Activated CD8-positive, alpha-beta memory T cell treated with anti-CD3 and anti-CD28 coated beads, Interleukin-2, amount 50 U/mL, for 1 hour (primary cell): ENCODE measurements around the gene KCNJ8.
"Not testable (repeated sequence)": the region's sequence is repeated elsewhere in the genome, so short reads cannot be mapped to it uniquely, and the experiment has no call there.

Source experiments
- DNase-seq: peaks from one replicate; pipeline ENCODE4 v3.0.0-alpha.2; 2020; ENCODE audit errors: extremely low read depth

KCNJ8 gene

GRCh38 chr12:21786041-21786531 lies 11.6 kb upstream of the KCNJ8 start:
- DNase-seq: no peak

- DNase-seq: not testable (repeated sequence)
Measured at GRCh38 chr12:21782723-21783122, 8.2 kb upstream of the KCNJ8 start.

- no peak for DNase-seq
Measured at GRCh38 chr12:21780786-21781185, 6.3 kb upstream of the KCNJ8 start.

- no peak for DNase-seq
Measured at GRCh38 chr12:21776175-21776574, 1.7 kb upstream of the KCNJ8 start.

GRCh38 chr12:21775133-21775820 lies 771 bp upstream of the KCNJ8 start:
- DNase-seq: no peak

- DNase-seq: no peak
Measured at GRCh38 chr12:21773806-21774205, 700 bp downstream of the KCNJ8 start.

- no peak for DNase-seq
Measured at GRCh38 chr12:21773263-21773741, 1.2 kb downstream of the KCNJ8 start.

GRCh38 chr12:21771311-21771710 lies 3.2 kb downstream of the KCNJ8 start:
- no peak for DNase-seq

GRCh38 chr12:21769307-21769706 lies 5.2 kb downstream of the KCNJ8 start:
- DNase-seq: no peak

GRCh38 chr12:21766403-21766802 lies 8.1 kb downstream of the KCNJ8 start:
- DNase-seq: no peak

GRCh38 chr12:21764950-21765349 lies 9.6 kb downstream of the KCNJ8 start:
- no peak for DNase-seq

- no peak for DNase-seq
Measured at GRCh38 chr12:21764065-21764464, 10.4 kb downstream of the KCNJ8 start.

- no peak for DNase-seq
Measured at GRCh38 chr12:21763531-21763930, 11.0 kb downstream of the KCNJ8 start.

GRCh38 chr12:21759737-21760136 lies 14.8 kb downstream of the KCNJ8 start:
- no peak for DNase-seq

GRCh38 chr12:21757735-21758134 lies 16.8 kb downstream of the KCNJ8 start:
- no peak for DNase-seq

GRCh38 chr12:21756699-21757098 lies 17.8 kb downstream of the KCNJ8 start:
- no peak for DNase-seq

GRCh38 chr12:21751517-21751916 lies 23.0 kb downstream of the KCNJ8 start:
- DNase-seq: no peak

- no peak for DNase-seq
Measured at GRCh38 chr12:21745258-21745657, 29.2 kb downstream of the KCNJ8 start.

GRCh38 chr12:21731144-21731543 lies 43.4 kb downstream of the KCNJ8 start:
- DNase-seq: no peak

GRCh38 chr12:21725731-21726130 lies 48.8 kb downstream of the KCNJ8 start:
- DNase-seq: no peak

- no peak for DNase-seq
Measured at GRCh38 chr12:21718944-21719650, 55.4 kb downstream of the KCNJ8 start.

GRCh38 chr12:21718403-21718802 lies 56.1 kb downstream of the KCNJ8 start:
- DNase-seq: no peak

GRCh38 chr12:21717767-21718166 lies 56.7 kb downstream of the KCNJ8 start:
- no peak for DNase-seq
